NCI-H2196 (cell line): ENCODE data around the gene OR2A12.
"Not testable (repeated sequence)": the region's sequence is repeated elsewhere in the genome, so short reads cannot be mapped to it uniquely, and the experiment has no call there.

Experiments used
- DNase-seq: peaks from one replicate; lab custom pipeline; 2025; ENCODE audit not compliant: unreplicated experiment; lab: John Stamatoyannopoulos, UW

Gene OR2A12

DNA sequence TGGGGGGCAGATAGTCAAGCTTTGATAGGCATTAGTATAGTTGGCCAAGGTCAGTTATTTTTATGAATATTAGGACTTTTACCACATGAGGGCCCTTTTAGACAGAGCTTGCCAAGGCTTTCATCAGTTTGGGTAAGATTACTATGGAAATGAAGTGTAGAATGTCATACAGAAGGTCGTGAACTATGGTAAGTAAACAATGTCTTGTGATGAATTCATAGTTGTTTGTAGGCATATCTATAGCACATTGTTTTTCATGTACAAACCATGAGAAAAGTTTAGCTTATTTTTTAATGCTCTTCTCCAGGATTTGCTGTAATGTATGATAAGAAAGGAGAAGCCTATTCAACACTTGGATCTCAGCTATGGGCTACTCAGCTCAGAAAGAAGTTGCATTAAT, 27.6 kb downstream of the OR2A12 start:
- DNase-seq = no peak

DNA sequence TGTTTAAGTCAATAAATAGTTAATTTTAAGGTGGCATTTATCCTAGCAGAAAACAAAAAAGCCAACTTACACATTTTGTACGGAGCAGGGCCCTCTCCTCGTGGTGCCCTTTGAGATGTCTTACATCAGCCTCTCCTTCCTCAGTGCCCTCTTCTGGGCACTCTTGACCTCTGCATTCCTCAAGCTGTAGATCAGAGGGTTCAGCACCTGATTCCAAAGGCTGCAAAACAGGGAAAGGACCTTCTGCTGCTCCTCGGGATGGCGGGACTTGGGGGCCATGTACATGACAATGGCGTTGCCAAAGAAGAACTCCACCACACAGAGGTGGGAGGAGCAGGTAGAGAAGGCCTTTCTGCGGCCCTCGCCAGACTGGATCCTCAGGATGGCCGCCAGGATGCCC, 32.3 kb downstream of the OR2A12 start:
- no peak for DNase-seq

DNA sequence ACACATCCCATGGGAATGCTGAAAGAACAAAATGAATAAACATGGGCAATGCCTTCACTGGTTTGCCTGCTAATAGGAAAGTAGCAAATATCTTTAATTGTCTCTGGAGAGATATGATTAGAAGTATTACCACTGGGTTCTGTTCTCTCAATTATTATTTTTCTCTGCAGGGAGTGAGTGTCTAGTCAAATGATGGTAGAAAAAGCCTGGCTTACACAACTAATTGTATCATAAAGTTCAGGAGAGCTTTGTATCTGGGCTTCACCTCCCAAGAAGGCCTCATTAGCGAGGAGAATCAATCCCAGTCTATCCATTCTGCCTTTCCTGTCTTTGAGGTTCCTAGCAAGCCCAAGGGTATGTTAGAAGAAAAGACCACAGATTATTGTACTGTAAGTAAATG, 36.8 kb downstream of the OR2A12 start, which contains the start of gene OR2A14:
Gene OR2A14 (plus strand): TSS at position 301 of the 400 bp plus-strand sequence. CDS start 5,937 bp downstream, outside the sequence.
- no peak for DNase-seq

DNA sequence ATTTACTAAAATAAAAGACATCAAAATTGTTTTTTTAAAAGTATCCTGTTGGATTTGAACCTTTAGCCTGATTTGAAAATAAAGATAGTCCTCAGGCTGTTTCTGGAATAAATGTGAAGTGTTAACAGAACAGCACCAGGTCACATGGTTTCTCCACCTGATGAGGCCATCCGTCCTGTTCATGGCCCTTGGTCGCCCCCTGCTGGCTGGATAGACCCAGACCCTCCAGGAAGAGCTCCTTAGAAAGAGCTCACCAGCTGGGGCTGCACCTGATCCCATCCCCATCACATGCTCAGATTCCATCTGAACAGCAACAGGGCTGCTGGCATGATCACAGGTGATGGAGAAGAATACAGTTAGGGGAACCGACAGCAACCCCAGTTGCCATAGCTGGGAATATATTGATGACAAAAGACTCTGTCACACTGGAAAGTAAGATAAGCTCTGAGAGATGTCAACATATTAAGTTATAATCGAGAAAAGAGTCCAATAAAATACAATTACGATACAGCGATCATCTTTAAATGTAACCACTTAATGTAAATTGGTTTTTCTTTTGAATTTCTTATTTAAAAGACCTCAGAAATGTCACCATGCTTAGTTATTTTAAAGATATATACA, 41.7 kb downstream of the OR2A12 start:
- DNase-seq = peak; percentile 51

DNA sequence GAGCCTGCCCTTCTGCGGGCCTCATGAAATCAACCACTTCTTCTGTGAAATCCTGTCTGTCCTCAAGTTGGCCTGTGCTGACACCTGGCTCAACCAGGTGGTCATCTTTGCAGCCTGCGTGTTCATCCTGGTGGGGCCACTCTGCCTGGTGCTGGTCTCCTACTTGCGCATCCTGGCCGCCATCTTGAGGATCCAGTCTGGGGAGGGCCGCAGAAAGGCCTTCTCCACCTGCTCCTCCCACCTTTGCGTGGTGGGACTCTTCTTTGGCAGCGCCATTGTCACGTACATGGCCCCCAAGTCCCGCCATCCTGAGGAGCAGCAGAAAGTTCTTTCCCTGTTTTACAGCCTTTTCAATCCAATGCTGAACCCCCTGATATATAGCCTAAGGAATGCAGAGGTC, 43.5 kb downstream of the OR2A12 start:
- DNase-seq = not testable (repeated sequence)

DNA sequence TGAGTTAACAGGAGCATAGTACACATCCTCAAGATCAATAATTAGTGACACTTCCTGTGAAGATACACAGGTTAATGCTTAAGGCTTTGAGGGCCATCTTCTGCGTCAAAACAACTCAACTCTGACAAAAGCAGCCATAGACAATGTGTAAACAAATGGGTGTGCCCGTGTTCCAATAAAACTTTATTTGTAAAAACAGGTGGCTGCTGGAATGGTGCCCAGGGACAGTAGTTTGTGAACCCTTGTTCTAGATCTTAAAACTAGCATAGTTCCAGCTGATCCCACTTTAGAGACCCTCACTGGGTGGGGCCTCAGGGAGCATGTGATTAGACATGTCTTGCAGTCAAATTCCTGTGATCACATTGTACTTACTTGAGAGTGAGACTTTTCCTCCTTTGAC, 44.7 kb downstream of the OR2A12 start:
- no peak for DNase-seq

DNA sequence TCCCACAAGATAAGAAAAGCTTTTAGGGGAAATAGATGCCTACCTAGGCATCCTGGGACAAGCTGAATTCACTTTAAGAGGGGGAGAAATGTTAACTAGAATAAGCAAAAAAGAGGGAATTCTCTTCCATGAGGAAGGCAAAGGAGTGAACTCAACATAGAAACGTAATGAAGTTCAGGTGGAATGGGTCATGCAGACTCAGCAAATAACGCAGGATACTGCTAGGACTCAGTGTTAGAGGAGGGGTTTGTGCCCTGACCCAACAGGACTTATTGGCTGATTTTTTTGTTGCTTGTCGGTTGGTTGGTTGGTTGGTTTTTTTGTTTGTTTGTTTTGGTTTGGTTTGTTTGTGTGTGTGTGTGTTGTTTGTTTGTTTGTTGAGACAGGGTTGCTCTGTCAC, 46.2 kb downstream of the OR2A12 start:
- no peak for DNase-seq

DNA sequence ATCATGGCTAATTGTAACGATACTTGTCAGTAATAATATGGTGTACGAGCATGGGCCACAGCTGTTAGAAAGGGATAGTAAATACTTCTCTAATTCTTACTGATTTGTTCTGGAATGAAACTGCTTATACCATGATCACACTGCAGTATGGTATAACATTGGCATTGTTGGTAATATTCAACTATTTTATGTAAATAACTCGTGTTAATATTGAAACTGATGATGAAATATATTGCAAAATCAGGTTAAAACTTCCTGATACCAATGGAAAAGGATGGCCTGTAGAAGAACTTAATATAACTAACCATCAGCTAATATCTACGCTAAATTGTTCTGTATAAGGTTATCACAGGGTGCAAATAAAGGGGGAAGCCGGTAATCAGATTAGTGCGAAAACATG, 47.2 kb downstream of the OR2A12 start:
- DNase-seq = no peak

DNA sequence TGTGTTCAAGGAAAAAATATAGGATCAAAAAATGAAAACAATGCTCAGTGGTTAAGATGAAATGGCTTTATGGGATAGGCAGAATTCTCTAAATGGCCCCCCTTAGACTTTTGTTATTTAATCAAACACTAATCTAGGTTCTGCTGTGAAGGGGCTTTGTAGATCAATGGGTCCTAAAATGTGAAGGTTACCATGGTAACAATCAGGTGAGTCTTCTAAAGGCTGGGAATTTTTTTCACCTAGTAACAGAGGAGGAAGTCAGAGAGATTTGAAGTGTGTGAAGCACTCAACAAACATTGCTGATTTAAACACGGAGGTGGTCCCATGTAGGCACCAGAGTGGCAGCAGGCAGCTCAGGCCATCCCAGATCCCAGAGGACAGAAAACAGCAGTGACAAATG, 48.0 kb downstream of the OR2A12 start:
- DNase-seq = no peak

DNA sequence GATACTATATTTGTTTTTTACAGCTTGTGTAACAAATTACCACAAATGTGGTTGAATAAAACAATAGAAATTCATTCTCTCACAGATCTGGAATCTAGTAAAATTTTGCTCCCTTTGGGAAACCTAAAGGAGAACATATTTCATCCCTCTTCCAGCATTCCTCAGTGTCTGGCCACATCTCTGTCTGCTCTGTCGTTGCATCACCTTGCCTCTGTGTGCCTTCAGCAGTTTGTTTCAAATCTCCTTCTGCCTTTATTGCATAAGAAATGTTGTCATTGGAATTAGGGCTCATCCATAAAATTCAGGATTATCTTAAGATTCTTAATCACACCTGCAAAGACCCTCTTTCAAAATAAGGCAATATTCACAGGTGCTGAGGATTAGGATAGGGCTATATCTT, 51.4 kb downstream of the OR2A12 start:
- DNase-seq = no peak

DNA sequence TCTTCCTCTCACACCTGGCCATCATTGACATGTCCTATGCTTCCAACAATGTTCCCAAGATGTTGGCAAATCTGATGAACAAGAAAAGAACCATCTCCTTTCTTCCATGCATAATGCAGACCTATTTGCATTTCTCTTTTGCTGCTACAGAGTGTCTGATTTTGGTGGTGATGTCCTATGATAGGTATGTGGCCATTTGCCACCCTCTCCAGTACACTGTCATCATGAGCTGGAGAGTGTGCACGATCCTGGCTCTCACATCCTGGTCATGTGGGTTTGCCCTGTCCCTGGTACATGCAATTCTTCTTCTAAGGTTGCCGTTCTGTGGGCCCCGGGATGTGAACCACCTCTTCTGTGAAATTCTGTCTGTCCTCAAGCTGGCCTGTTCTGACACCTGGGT, 56.1 kb downstream of the OR2A12 start:
- no peak for DNase-seq

DNA sequence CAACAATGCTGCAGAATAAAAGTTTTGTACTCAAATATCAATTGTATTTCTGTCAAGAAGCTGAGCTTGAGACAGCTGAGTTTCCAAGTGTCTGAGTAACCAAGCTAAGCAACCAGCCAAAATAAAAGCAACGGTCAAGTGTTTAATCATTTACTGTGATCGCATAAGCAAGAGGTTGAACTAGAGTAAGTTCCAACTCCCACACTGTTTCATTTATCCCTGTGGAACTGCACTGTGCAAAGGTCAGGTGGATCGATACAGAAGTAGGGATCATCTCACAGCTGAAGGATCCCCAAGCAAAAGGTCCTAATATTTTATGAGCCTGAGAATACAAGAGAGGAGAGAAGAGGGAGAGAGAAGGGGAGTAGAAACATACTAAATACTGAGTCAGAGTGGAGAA, 58.3 kb downstream of the OR2A12 start:
- no peak for DNase-seq

DNA sequence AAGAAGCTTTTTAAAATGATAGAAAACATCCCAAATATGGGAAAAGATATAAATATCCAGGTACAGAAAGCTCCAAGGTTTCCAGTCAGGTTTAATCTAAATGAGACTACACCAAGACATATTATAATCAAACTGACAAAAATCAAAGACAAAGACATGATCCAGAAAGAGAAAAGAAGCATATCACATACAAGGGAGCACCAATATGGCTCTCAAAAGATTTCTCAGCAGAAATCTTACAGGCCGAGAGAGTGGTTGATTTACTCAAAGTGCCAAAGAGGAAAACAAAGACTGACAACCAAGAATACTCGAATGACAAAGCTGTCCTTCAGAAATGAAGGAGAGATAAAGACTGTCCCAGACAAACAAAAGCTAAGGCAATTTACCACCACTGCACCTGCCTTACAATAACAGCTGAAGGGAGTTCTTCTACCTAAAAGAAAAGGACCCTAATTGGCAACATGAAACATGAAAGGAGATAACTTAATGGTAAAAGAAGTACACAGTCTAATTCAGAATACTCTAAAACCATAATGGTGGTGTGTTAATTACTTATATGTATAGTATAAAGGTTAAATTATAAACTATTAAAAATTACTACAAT, 62.2 kb downstream of the OR2A12 start:
- no peak for DNase-seq
